ENCODE data around the gene PPFIBP2. TPM values are rescaled to one million over a fixed set of nuclear protein-coding genes. Genes with fewer than 3 reads are reported as not detected.

Gene PPFIBP2
- total RNA-seq, 1 experiment from 2014 or later: 5.7 TPM

GRCh38 chr11:7621090-7621489, 107.3 kb downstream of the PPFIBP2 start:
- intact Hi-C loops (cut with micrococcal nuclease): no loop called here
- TF ChIP-seq ZFX (IDR thresholded peaks at IDR 0.05): no peak
- no peak for TF ChIP-seq ZNF274 (IDR thresholded peaks at IDR 0.05; ENCODE audit: low read depth, low read length)
- TF ChIP-seq SRF (IDR thresholded peaks at IDR 0.05; ENCODE audit: low read depth): no peak
- no peak for TF ChIP-seq TCF7L2 (IDR thresholded peaks at IDR 0.05; ENCODE audit: borderline replicate concordance, extremely low read depth, insufficient read depth, insufficient read length)
- no TSS peak for BruUV-seq (replicated peaks)
- Histone ChIP-seq H3K4me2 (ENCODE audit: low read length) (no peak overlapping the region), H2AFZ (ENCODE audit: low read depth, low read length, poor library complexity, severe bottlenecking) (no peak overlapping the region), H3K27ac (ENCODE audit: low read depth, low read length) (no peak overlapping the region), H3K4me1 (ENCODE audit: control insufficient read depth in 1 of 2, insufficient read depth in 2 of 2, low read length in 2 of 2) (no peaks in the 10 kb centered on the region), H3K9me3 (ENCODE audit: control insufficient read depth in 1 of 2, insufficient read depth in 1 of 2, low read depth in 1 of 2, low read length in 2 of 2) (no peaks in the 10 kb centered on the region), H3K79me2 (ENCODE audit: insufficient read depth, low read length) (no peaks in the 10 kb centered on the region), H3K9me2 (ENCODE audit: insufficient read depth) (no peaks in the 10 kb centered on the region), H4K20me1 (ENCODE audit: insufficient read depth) (no peaks in the 10 kb centered on the region), H3K27me3 (ENCODE audit: insufficient read depth, low read length) (no peaks in the 10 kb centered on the region), H3K36me3 (ENCODE audit: control insufficient read depth in 1 of 2, insufficient read depth in 2 of 2, low read length in 2 of 2) (no peaks in the 10 kb centered on the region), H3K4me3 (replicated peaks in 1 of 2; ENCODE audit: low read depth in 1 of 2, low read length in 2 of 2) (no peak overlapping the region), H3K9ac (ENCODE audit: low read length) (no peak overlapping the region)
- DNase-seq (ENCODE audit: low read depth, low spot score) (no peak), ATAC-seq (no peak)
- RAD21 ChIA-PET (ENCODE audit: low non-redundant PET in 1 of 2, low total read pairs in 2 of 2, uncharacterized antibody in 2 of 2, unreplicated experiment in 2 of 2): no interaction called here
- POLR2A ChIA-PET: no interaction called here
- CTCF ChIA-PET: no interaction called here

- Histone ChIP-seq H3K36me3 (ENCODE audit: control insufficient read depth in 1 of 2, insufficient read depth in 2 of 2, low read length in 2 of 2) (no peaks in the 10 kb centered on the region), H3K27ac (ENCODE audit: low read depth, low read length) (no peak overlapping the region), H3K9ac (ENCODE audit: low read length) (no peak overlapping the region), H3K9me3 (ENCODE audit: control insufficient read depth in 1 of 2, insufficient read depth in 1 of 2, low read depth in 1 of 2, low read length in 2 of 2) (no peaks in the 10 kb centered on the region), H3K27me3 (ENCODE audit: insufficient read depth, low read length) (no peaks in the 10 kb centered on the region), H2AFZ (ENCODE audit: low read depth, low read length, poor library complexity, severe bottlenecking) (no peak overlapping the region), H3K9me2 (ENCODE audit: insufficient read depth) (no peaks in the 10 kb centered on the region), H3K4me3 (replicated peaks in 1 of 2; ENCODE audit: low read depth in 1 of 2, low read length in 2 of 2) (no peak overlapping the region), H3K4me1 (ENCODE audit: control insufficient read depth in 1 of 2, insufficient read depth in 2 of 2, low read length in 2 of 2) (no peaks in the 10 kb centered on the region), H3K4me2 (ENCODE audit: low read length) (no peak overlapping the region), H4K20me1 (ENCODE audit: insufficient read depth) (no peaks in the 10 kb centered on the region), H3K79me2 (ENCODE audit: insufficient read depth, low read length) (no peaks in the 10 kb centered on the region)
- ChIA-PET RAD21 (ENCODE audit: low non-redundant PET in 1 of 2, low total read pairs in 2 of 2, uncharacterized antibody in 2 of 2, unreplicated experiment in 2 of 2) (no interaction called here), POLR2A (no interaction called here), CTCF (no interaction called here)
- intact Hi-C loops (cut with micrococcal nuclease): no loop called here
- DNase-seq (ENCODE audit: low read depth, low spot score): no peak
- no peak for ATAC-seq
- BruUV-seq (replicated peaks): no TSS peak
- TF ChIP-seq, protein P1, sequence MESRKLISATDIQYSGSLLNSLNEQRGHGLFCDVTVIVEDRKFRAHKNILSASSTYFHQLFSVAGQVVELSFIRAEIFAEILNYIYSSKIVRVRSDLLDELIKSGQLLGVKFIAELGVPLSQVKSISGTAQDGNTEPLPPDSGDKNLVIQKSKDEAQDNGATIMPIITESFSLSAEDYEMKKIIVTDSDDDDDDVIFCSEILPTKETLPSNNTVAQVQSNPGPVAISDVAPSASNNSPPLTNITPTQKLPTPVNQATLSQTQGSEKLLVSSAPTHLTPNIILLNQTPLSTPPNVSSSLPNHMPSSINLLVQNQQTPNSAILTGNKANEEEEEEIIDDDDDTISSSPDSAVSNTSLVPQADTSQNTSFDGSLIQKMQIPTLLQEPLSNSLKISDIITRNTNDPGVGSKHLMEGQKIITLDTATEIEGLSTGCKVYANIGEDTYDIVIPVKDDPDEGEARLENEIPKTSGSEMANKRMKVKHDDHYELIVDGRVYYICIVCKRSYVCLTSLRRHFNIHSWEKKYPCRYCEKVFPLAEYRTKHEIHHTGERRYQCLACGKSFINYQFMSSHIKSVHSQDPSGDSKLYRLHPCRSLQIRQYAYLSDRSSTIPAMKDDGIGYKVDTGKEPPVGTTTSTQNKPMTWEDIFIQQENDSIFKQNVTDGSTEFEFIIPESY (IDR thresholded peaks at IDR 0.05; ENCODE audit: extremely low read depth, insufficient replicate concordance, low read length): no peak
- TF ChIP-seq CEBPB (IDR thresholded peaks at IDR 0.05; ENCODE audit: low read depth): no peak
- no peak for TF ChIP-seq SRF (IDR thresholded peaks at IDR 0.05; ENCODE audit: low read depth)
- TF ChIP-seq ZNF274 (IDR thresholded peaks at IDR 0.05; ENCODE audit: low read depth, low read length): no peak
- no peak for TF ChIP-seq JUND (IDR thresholded peaks at IDR 0.05)
- TF ChIP-seq EZH2phosphoT487 (IDR thresholded peaks at IDR 0.05; ENCODE audit: borderline replicate concordance): no peak
- TF ChIP-seq MAX (IDR thresholded peaks at IDR 0.05): no peak
- TF ChIP-seq ZFX (IDR thresholded peaks at IDR 0.05): no peak
- TF ChIP-seq CTCF (IDR thresholded peaks at IDR 0.05 in 2 of 3, conservative IDR thresholded peaks at IDR 0.05 in 1 of 3; ENCODE audit: borderline replicate concordance in 1 of 3, insufficient read depth in 1 of 3, low read depth in 2 of 3, low read length in 2 of 3): no peak
- no peak for TF ChIP-seq RAD21 (IDR thresholded peaks at IDR 0.05; ENCODE audit: low read depth)
- TF ChIP-seq SIN3A (IDR thresholded peaks at IDR 0.05; ENCODE audit: low read depth): no peak
- no peak for TF ChIP-seq CBX3 (IDR thresholded peaks at IDR 0.05; ENCODE audit: low read depth)
Measured at GRCh38 chr11:7621554-7621953, 107.8 kb downstream of the PPFIBP2 start.

Data from HCT116 (cell line).